Cardiac septum (tissue), 1 donor: ENCODE measurements around the gene BPIFA1. TPM values are rescaled to one million over a fixed set of nuclear protein-coding genes. Genes with fewer than 3 reads are reported as not detected.

Source experiments
- DNase-seq: peaks from one replicate; pipeline ENCODE4 v3.0.0-alpha.2; 2020; ENCODE audit warnings: low spot score
- intact Hi-C: fragments of 100-400 bp; cut with DNase I; formaldehyde crosslinking; loops from one replicate; pipeline ENCODE4 v1.14.0; 2022
- total RNA-seq: library from RNA; stranded (reverse); fragmentation: NEBNext Ultra II Directional; extraction: Animal tissue kit (Norgen Biotek cat#: 25700); gene quantifications from one replicate; pipeline ENCODE4 v1.2.1, GENCODE V29; 2021
- donor health status: DM: no; HTN: no; CAD: no.

The BPIFA1 gene
- total RNA-seq, 1 donor from 2014 or later: not detected

- intact Hi-C loops: no loop called here
- DNase-seq: no peak
These were observed 3.6 kb downstream of the BPIFA1 start for GRCh38 chr20:33239418-33239817.

GRCh38 chr20:33239979-33240736 is 4.4 kb downstream of the BPIFA1 start:
- DNase-seq: no peak
- intact Hi-C loops: no loop called here

GRCh38 chr20:33240923-33241322 is 5.1 kb downstream of the BPIFA1 start:
- intact Hi-C loops: no loop called here
- no peak for DNase-seq

- no peak for DNase-seq
- intact Hi-C loops: no loop called here
These were observed 6.7 kb downstream of the BPIFA1 start for GRCh38 chr20:33242319-33243100.

GRCh38 chr20:33246077-33246476 is 10.3 kb downstream of the BPIFA1 start:
- DNase-seq: no peak
- intact Hi-C loops: no loop called here

GRCh38 chr20:33249456-33249855 is 13.7 kb downstream of the BPIFA1 start:
- intact Hi-C loops: no loop called here
- no peak for DNase-seq

- no peak for DNase-seq
- intact Hi-C loops: no loop called here
These were observed 14.9 kb downstream of the BPIFA1 start for GRCh38 chr20:33250666-33251065.

GRCh38 chr20:33251496-33251895 is 15.7 kb downstream of the BPIFA1 start:
- intact Hi-C loops: no loop called here
- no peak for DNase-seq

GRCh38 chr20:33252460-33252859 is 16.7 kb downstream of the BPIFA1 start:
- DNase-seq: no peak
- intact Hi-C loops: no loop called here

GRCh38 chr20:33255005-33255404 is 19.2 kb downstream of the BPIFA1 start:
- intact Hi-C loops: no loop called here
- no peak for DNase-seq

- intact Hi-C loops: no loop called here
- DNase-seq: no peak
These were observed 21.4 kb downstream of the BPIFA1 start for GRCh38 chr20:33257237-33257636.

GRCh38 chr20:33259371-33259770 is 23.6 kb downstream of the BPIFA1 start:
- intact Hi-C loops: no loop called here
- DNase-seq: no peak

GRCh38 chr20:33261465-33261864 is 25.7 kb downstream of the BPIFA1 start:
- intact Hi-C loops: no loop called here
- DNase-seq: no peak

GRCh38 chr20:33262658-33263065 is 26.9 kb downstream of the BPIFA1 start:
- no peak for DNase-seq
- intact Hi-C loops: no loop called here

GRCh38 chr20:33263784-33264183 is 28.0 kb downstream of the BPIFA1 start:
- intact Hi-C loops: no loop called here
- DNase-seq: no peak

- intact Hi-C loops: no loop called here
- no peak for DNase-seq
These were observed 31.9 kb downstream of the BPIFA1 start for GRCh38 chr20:33267701-33268100.

GRCh38 chr20:33272155-33272873 is 36.5 kb downstream of the BPIFA1 start:
- intact Hi-C loops: no loop called here
- DNase-seq: no peak

- intact Hi-C loops: no loop called here
- DNase-seq: no peak
These were observed 37.5 kb downstream of the BPIFA1 start for GRCh38 chr20:33273117-33273851.

- no peak for DNase-seq
- intact Hi-C loops: no loop called here
These were observed 39.4 kb downstream of the BPIFA1 start for GRCh38 chr20:33275215-33275614.

- intact Hi-C loops: no loop called here
- no peak for DNase-seq
These were observed 40.1 kb downstream of the BPIFA1 start for GRCh38 chr20:33275871-33276270.
